Liver (tissue), 9 donors: ENCODE results near the gene LAMB4. TPM values are rescaled to one million over a fixed set of nuclear protein-coding genes. Genes with fewer than 3 reads are reported as not detected.

ENCODE experiments used
- DNase-seq: peaks from one replicate; pipeline ENCODE4 v3.0.0-alpha.2; 2017; ENCODE audit warnings: low spot score
- H3K27ac ChIP-seq, 2 donors: one replicate each; pipeline ENCODE4 v1.7.0; 2013; ENCODE audit warnings: inconsistent platforms in 2 of 2, low read length in 2 of 2, control low read depth in 1 of 2, low read depth in 1 of 2, mild to moderate bottlenecking in 1 of 2
- H3K27me3 ChIP-seq, 4 donors: one replicate each; pipeline versions ENCODE4 v1.6.1 to v1.7.0; 2013; ENCODE audit warnings: low read length in 3 of 4, inconsistent platforms in 1 of 4, mild to moderate bottlenecking in 1 of 4, moderate library complexity in 1 of 4; ENCODE audit not compliant: control insufficient read depth in 4 of 4, insufficient read depth in 4 of 4
- H3K36me3 ChIP-seq, 4 donors: one replicate each; pipeline versions ENCODE4 v1.6.1 to v1.7.0; 2013; ENCODE audit warnings: low read length in 3 of 4, mild to moderate bottlenecking in 3 of 4, low read depth in 1 of 4, moderate library complexity in 1 of 4; ENCODE audit not compliant: control insufficient read depth in 4 of 4, insufficient read depth in 3 of 4
- H3K4me1 ChIP-seq, 4 donors: one replicate each; pipeline versions ENCODE4 v1.6.1 to v1.7.0; 2013; ENCODE audit warnings: low read length in 3 of 4, mild to moderate bottlenecking in 3 of 4, moderate library complexity in 1 of 4; ENCODE audit not compliant: control insufficient read depth in 4 of 4, insufficient read depth in 4 of 4
- H3K4me3 ChIP-seq, 3 donors: one replicate each; pipeline versions ENCODE4 v1.6.1 to v1.7.0; 2013; ENCODE audit warnings: low read length in 3 of 3, control low read depth in 1 of 3, low read depth in 1 of 3, mild to moderate bottlenecking in 1 of 3
- H3K9ac ChIP-seq, 2 donors: one replicate each; pipeline ENCODE4 v1.7.0; 2013; ENCODE audit warnings: low read length in 2 of 2, mild to moderate bottlenecking in 2 of 2, moderate library complexity in 2 of 2, control low read depth in 1 of 2, low read depth in 1 of 2
- H3K9me3 ChIP-seq, 4 donors: one replicate each; pipeline versions ENCODE4 v1.6.1 to v1.7.0; 2013; ENCODE audit warnings: low read length in 3 of 4; ENCODE audit not compliant: control insufficient read depth in 4 of 4
- EGR1 ChIP-seq, 2 donors: IDR thresholded peaks; 2 replicates each; pipeline ENCODE4 v1.6.1; 2016 to 2018; ENCODE audit warnings: antibody characterized with exemption in 2 of 2, low read depth in 2 of 2
- FOXA1 ChIP-seq: IDR thresholded peaks from 2 replicates; pipeline ENCODE4 v1.6.1; 2016; ENCODE audit warnings: antibody characterized with exemption
- FOXA2 ChIP-seq: IDR thresholded peaks from 2 replicates; pipeline ENCODE4 v1.6.1; 2016; ENCODE audit warnings: antibody characterized with exemption
- GABPA ChIP-seq, 2 donors: IDR thresholded peaks in 1 of 2; conservative IDR thresholded peaks in 1 of 2; 2 replicates each; pipeline ENCODE4 v1.6.1; 2016; ENCODE audit warnings: antibody characterized with exemption in 2 of 2, mild to moderate bottlenecking in 1 of 2, moderate library complexity in 1 of 2
- HNF4G ChIP-seq: IDR thresholded peaks from 2 replicates; pipeline ENCODE4 v1.6.1; 2016; ENCODE audit warnings: antibody characterized with exemption
- JUND ChIP-seq, 2 donors: IDR thresholded peaks; 2 replicates each; pipeline ENCODE4 v1.6.1; 2016; ENCODE audit warnings: antibody characterized with exemption in 2 of 2
- NR2F2 ChIP-seq: IDR thresholded peaks from 2 replicates; pipeline ENCODE4 v1.6.1; 2016; ENCODE audit warnings: antibody characterized with exemption
- RAD21 ChIP-seq, 2 donors: IDR thresholded peaks; 2 replicates each; pipeline ENCODE4 v1.6.1; 2016; ENCODE audit warnings: antibody characterized with exemption in 2 of 2, mild to moderate bottlenecking in 2 of 2
- RXRA ChIP-seq, 2 donors: IDR thresholded peaks; 2 replicates each; pipeline ENCODE4 v1.6.1; 2017 to 2018; ENCODE audit warnings: antibody characterized with exemption in 2 of 2, mild to moderate bottlenecking in 1 of 2
- SP1 ChIP-seq: IDR thresholded peaks from 2 replicates; pipeline ENCODE4 v1.6.1; 2018; ENCODE audit warnings: antibody characterized with exemption, mild to moderate bottlenecking
- TAF1 ChIP-seq: conservative IDR thresholded peaks from 2 replicates; pipeline ENCODE4 v1.6.1; 2016; ENCODE audit warnings: antibody characterized with exemption, mild to moderate bottlenecking
- YY1 ChIP-seq: IDR thresholded peaks from 2 replicates; pipeline ENCODE4 v1.6.1; 2016; ENCODE audit warnings: antibody characterized with exemption, mild to moderate bottlenecking
- WGBS: extraction: QIAGEN DNeasy Blood & Tissue Kit; methylation state at CpG from one replicate; pipeline ENCODE4 v1.1.7; 2013; 5-methylcytosine and 5-hydroxymethylcytosine counted together
- polyA plus RNA-seq, 2 donors: library from polyadenylated mRNA; stranded (reverse) in 1 of 2; unstranded in 1 of 2; fragments of 200-250 nt in 1 of 2; fragments of >200 nt in 1 of 2; fragmentation: Nextera tagmentation in 1 of 2; extraction: Ambion mirVana in 1 of 2; gene quantifications; one replicate each; pipeline versions ENCODE4 v1.2.1 to v1.2.3, GENCODE V29; 2013 to 2015
- total RNA-seq, 2 donors: library from RNA; depleted of rRNA; stranded (reverse); fragments of >200 nt; gene quantifications; one replicate each; pipeline ENCODE4 v1.2.3, GENCODE V29; 2014
- TF ChIP-seq, protein P1 (sequence below): IDR thresholded peaks from 2 replicates; pipeline ENCODE4 v1.6.1; 2016; ENCODE audit warnings: antibody characterized with exemption
- TF ChIP-seq, protein P2 (sequence below): IDR thresholded peaks from 2 replicates; pipeline ENCODE4 v1.6.1; 2016; ENCODE audit warnings: antibody characterized with exemption
- TF ChIP-seq, protein P3 (sequence below): IDR thresholded peaks from 2 replicates; pipeline ENCODE4 v1.6.1; 2016; ENCODE audit warnings: antibody characterized with exemption
- TF ChIP-seq, protein P4 (sequence below): fragments of 150-350 bp; IDR thresholded peaks from 2 replicates; pipeline ENCODE4 v1.5.1; 2017; ENCODE audit warnings: improper control_type of control experiment, low read depth, low read length; ENCODE audit not compliant: missing input control
- TF ChIP-seq, protein P5 (sequence below): IDR thresholded peaks from 2 replicates; pipeline ENCODE4 v1.6.1; 2016; ENCODE audit warnings: antibody characterized with exemption, mild to moderate bottlenecking
- donor health status: healthy.
- donor health status: healthy.
- donor health status: healthy.
- donor health status: healthy.
- donor health status: healthy.

The LAMB4 gene
- total and polyA plus RNA-seq, 4 donors, result under 0.01 to 0.03 TPM; not detected in 2

DNA sequence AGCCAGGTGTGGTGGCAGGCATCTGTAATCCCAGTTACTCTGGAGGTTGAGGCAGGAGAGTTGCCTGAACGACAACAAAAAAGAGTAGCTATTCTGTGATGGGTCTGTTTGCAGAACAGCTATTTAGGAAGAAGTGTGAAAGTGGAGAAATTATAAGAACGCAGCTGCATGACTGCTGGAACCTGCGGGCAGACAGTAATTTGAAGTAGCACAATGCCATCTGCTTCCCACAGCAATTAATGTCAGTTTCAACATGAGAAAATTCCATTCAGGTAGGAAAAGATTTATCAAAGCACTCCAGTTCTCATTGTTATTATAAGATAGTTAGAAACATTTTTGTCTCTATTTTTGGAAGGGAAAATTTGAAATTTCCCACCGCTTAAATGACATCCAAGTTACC, 148.7 kb downstream of the LAMB4 start:
- WGBS, result 90% methylated on average over 4 of the region's 4 CpGs

More for the DNA sequence above, 148.7 kb downstream of the LAMB4 start:
- no peak for DNase-seq
- TF ChIP-seq SP1 (no peak), TAF1 (no peak), FOXA1 (no peak), YY1 (no peak), RXRA (IDR thresholded peaks at IDR 0.05) (no peak), JUND (IDR thresholded peaks at IDR 0.05) (no peak), RAD21 (IDR thresholded peaks at IDR 0.05) (no peak), EGR1 (IDR thresholded peaks at IDR 0.05; ENCODE audit: low read depth in 2 of 2) (no peak), FOXA2 (no peak), HNF4G (no peak), NR2F2 (no peak), GABPA (IDR thresholded peaks at IDR 0.05 in 1 of 2, conservative IDR thresholded peaks at IDR 0.05 in 1 of 2) (no peak)
- TF ChIP-seq, protein P1, sequence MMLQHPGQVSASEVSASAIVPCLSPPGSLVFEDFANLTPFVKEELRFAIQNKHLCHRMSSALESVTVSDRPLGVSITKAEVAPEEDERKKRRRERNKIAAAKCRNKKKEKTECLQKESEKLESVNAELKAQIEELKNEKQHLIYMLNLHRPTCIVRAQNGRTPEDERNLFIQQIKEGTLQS, result no peak
- TF ChIP-seq, protein P2, sequence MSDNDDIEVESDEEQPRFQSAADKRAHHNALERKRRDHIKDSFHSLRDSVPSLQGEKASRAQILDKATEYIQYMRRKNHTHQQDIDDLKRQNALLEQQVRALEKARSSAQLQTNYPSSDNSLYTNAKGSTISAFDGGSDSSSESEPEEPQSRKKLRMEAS, result no peak
- TF ChIP-seq, protein P3, sequence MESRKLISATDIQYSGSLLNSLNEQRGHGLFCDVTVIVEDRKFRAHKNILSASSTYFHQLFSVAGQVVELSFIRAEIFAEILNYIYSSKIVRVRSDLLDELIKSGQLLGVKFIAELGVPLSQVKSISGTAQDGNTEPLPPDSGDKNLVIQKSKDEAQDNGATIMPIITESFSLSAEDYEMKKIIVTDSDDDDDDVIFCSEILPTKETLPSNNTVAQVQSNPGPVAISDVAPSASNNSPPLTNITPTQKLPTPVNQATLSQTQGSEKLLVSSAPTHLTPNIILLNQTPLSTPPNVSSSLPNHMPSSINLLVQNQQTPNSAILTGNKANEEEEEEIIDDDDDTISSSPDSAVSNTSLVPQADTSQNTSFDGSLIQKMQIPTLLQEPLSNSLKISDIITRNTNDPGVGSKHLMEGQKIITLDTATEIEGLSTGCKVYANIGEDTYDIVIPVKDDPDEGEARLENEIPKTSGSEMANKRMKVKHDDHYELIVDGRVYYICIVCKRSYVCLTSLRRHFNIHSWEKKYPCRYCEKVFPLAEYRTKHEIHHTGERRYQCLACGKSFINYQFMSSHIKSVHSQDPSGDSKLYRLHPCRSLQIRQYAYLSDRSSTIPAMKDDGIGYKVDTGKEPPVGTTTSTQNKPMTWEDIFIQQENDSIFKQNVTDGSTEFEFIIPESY, result no peak
- TF ChIP-seq, protein P4, sequence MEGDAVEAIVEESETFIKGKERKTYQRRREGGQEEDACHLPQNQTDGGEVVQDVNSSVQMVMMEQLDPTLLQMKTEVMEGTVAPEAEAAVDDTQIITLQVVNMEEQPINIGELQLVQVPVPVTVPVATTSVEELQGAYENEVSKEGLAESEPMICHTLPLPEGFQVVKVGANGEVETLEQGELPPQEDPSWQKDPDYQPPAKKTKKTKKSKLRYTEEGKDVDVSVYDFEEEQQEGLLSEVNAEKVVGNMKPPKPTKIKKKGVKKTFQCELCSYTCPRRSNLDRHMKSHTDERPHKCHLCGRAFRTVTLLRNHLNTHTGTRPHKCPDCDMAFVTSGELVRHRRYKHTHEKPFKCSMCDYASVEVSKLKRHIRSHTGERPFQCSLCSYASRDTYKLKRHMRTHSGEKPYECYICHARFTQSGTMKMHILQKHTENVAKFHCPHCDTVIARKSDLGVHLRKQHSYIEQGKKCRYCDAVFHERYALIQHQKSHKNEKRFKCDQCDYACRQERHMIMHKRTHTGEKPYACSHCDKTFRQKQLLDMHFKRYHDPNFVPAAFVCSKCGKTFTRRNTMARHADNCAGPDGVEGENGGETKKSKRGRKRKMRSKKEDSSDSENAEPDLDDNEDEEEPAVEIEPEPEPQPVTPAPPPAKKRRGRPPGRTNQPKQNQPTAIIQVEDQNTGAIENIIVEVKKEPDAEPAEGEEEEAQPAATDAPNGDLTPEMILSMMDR, result no peak
- TF ChIP-seq, protein P5, sequence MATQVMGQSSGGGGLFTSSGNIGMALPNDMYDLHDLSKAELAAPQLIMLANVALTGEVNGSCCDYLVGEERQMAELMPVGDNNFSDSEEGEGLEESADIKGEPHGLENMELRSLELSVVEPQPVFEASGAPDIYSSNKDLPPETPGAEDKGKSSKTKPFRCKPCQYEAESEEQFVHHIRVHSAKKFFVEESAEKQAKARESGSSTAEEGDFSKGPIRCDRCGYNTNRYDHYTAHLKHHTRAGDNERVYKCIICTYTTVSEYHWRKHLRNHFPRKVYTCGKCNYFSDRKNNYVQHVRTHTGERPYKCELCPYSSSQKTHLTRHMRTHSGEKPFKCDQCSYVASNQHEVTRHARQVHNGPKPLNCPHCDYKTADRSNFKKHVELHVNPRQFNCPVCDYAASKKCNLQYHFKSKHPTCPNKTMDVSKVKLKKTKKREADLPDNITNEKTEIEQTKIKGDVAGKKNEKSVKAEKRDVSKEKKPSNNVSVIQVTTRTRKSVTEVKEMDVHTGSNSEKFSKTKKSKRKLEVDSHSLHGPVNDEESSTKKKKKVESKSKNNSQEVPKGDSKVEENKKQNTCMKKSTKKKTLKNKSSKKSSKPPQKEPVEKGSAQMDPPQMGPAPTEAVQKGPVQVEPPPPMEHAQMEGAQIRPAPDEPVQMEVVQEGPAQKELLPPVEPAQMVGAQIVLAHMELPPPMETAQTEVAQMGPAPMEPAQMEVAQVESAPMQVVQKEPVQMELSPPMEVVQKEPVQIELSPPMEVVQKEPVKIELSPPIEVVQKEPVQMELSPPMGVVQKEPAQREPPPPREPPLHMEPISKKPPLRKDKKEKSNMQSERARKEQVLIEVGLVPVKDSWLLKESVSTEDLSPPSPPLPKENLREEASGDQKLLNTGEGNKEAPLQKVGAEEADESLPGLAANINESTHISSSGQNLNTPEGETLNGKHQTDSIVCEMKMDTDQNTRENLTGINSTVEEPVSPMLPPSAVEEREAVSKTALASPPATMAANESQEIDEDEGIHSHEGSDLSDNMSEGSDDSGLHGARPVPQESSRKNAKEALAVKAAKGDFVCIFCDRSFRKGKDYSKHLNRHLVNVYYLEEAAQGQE, result no peak
- no peaks in the 10 kb centered on the region for H3K36me3 ChIP-seq
- H3K4me3 ChIP-seq, result no peak overlapping the region
- no peaks in the 10 kb centered on the region for H3K27me3 ChIP-seq
- no peak overlapping the region for H3K27ac ChIP-seq
- H3K9me3 ChIP-seq, result no peaks in the 10 kb centered on the region
- H3K4me1 ChIP-seq, result no peaks in the 10 kb centered on the region
- no peak overlapping the region for H3K9ac ChIP-seq
